HL-60 (cell line): ENCODE results near the gene ARMC10.
"Not testable (repeated sequence)": the region's sequence is repeated elsewhere in the genome, so short reads cannot be mapped to it uniquely, and the experiment has no call there.

Source experiments
- DNase-seq, 2 experiments: peaks; one replicate each; pipeline ENCODE4 v3.0.0-alpha.2; 2010 to 2020; ENCODE audit warnings: low read depth in 1 of 2, low spot score in 1 of 2
- H3K27ac ChIP-seq: fragments of 250-450 bp; sonication (Bioruptor Pico); replicated peaks from 2 replicates; pipeline ENCODE4 v1.5.1; 2020; ENCODE audit warnings: mild to moderate bottlenecking, moderate library complexity
- H3K27me3 ChIP-seq: fragments of 250-450 bp; sonication (Bioruptor Pico); 2 replicates; pipeline ENCODE4 v1.5.1; 2021; ENCODE audit warnings: mild to moderate bottlenecking, moderate library complexity; ENCODE audit not compliant: insufficient read depth, poor library complexity, severe bottlenecking
- H3K4me3 ChIP-seq: replicated peaks from 2 replicates; pipeline ENCODE4 v1.5.1; 2011; ENCODE audit warnings: mild to moderate bottlenecking, control low read depth, low read length; ENCODE audit not compliant: insufficient read depth
- CTCF ChIP-seq: IDR thresholded peaks from one replicate; pipeline ENCODE4 v1.5.1; 2011; ENCODE audit warnings: low read length, control low read depth, inconsistent platforms; ENCODE audit not compliant: insufficient read depth
- GABPA ChIP-seq: IDR thresholded peaks from 2 replicates; pipeline ENCODE4 v1.6.1; 2012; ENCODE audit warnings: low read depth
- POLR2AphosphoS5 ChIP-seq: IDR thresholded peaks from 2 replicates; pipeline ENCODE4 v1.6.1; 2012; ENCODE audit warnings: low read depth
- SPI1 ChIP-seq: IDR thresholded peaks from 2 replicates; pipeline ENCODE4 v1.6.1; 2012; ENCODE audit warnings: low read depth, mild to moderate bottlenecking, borderline replicate concordance
- TF ChIP-seq, protein P1 (sequence below): IDR thresholded peaks from 2 replicates; pipeline ENCODE4 v1.6.1; 2012; ENCODE audit warnings: low read depth; ENCODE audit not compliant: insufficient replicate concordance

ARMC10 gene

GRCh38 chr7:103141753-103142404 lies 66.9 kb downstream of the ARMC10 start:
- TF ChIP-seq CTCF (no peak), POLR2AphosphoS5 (no peak), GABPA (no peak), SPI1 (no peak)
- TF ChIP-seq, protein P1, sequence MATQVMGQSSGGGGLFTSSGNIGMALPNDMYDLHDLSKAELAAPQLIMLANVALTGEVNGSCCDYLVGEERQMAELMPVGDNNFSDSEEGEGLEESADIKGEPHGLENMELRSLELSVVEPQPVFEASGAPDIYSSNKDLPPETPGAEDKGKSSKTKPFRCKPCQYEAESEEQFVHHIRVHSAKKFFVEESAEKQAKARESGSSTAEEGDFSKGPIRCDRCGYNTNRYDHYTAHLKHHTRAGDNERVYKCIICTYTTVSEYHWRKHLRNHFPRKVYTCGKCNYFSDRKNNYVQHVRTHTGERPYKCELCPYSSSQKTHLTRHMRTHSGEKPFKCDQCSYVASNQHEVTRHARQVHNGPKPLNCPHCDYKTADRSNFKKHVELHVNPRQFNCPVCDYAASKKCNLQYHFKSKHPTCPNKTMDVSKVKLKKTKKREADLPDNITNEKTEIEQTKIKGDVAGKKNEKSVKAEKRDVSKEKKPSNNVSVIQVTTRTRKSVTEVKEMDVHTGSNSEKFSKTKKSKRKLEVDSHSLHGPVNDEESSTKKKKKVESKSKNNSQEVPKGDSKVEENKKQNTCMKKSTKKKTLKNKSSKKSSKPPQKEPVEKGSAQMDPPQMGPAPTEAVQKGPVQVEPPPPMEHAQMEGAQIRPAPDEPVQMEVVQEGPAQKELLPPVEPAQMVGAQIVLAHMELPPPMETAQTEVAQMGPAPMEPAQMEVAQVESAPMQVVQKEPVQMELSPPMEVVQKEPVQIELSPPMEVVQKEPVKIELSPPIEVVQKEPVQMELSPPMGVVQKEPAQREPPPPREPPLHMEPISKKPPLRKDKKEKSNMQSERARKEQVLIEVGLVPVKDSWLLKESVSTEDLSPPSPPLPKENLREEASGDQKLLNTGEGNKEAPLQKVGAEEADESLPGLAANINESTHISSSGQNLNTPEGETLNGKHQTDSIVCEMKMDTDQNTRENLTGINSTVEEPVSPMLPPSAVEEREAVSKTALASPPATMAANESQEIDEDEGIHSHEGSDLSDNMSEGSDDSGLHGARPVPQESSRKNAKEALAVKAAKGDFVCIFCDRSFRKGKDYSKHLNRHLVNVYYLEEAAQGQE: no peak
- H3K27ac ChIP-seq: no peak overlapping the region
- DNase-seq: no peak
- H3K4me3 ChIP-seq: no peak overlapping the region
- no peaks in the 10 kb centered on the region for H3K27me3 ChIP-seq

DNA sequence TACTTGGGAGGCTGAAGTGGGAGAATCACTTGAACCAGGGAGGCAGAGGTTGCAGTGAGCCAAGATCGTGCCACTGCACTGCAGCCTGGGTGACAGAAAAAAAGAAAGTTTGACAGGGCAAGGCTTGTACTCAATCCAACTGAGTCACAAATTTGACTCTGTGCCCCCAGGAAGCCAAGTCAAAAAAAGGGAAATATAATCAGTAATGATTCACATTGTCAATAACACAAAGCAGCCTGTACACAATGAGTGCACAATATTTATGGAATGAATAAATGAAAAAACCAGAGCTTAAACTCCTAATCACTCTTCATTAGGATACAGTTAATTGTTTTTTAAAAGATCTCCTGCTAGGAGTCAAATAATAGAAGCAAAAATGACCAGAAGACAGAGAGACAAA lies 67.6 kb downstream of the ARMC10 start:
- TF ChIP-seq GABPA (no peak), CTCF (no peak), SPI1 (no peak), POLR2AphosphoS5 (no peak)
- TF ChIP-seq, protein P1: no peak
- no peak for DNase-seq
- no peak overlapping the region for H3K4me3 ChIP-seq
- H3K27ac ChIP-seq: no peak overlapping the region
- no peaks in the 10 kb centered on the region for H3K27me3 ChIP-seq

GRCh38 chr7:103143868-103144267 lies 68.9 kb downstream of the ARMC10 start:
- TF ChIP-seq, protein P1: no peak
- TF ChIP-seq GABPA (no peak), CTCF (no peak), POLR2AphosphoS5 (no peak), SPI1 (no peak)
- Histone ChIP-seq H3K4me3 (no peak overlapping the region), H3K27me3 (no peaks in the 10 kb centered on the region), H3K27ac (no peak overlapping the region)
- DNase-seq: no peak

GRCh38 chr7:103144754-103145153 lies 69.8 kb downstream of the ARMC10 start:
- not testable (repeated sequence) for H3K27ac ChIP-seq, H3K4me3 ChIP-seq, H3K27me3 ChIP-seq, DNase-seq
